Mammary epithelial cell (primary cell): ENCODE measurements around the gene KREMEN2.

Experiments used
- EZH2 ChIP-seq: IDR thresholded peaks from 2 replicates; pipeline ENCODE4 v1.6.1; 2012; ENCODE audit warnings: low read length, inconsistent platforms, borderline replicate concordance
- TF ChIP-seq, protein P1 (sequence below), 2 donors: IDR thresholded peaks in 1 of 2; conservative IDR thresholded peaks in 1 of 2; 2 replicates each; pipeline ENCODE4 v1.5.1; 2011 to 2012; ENCODE audit warnings: inconsistent platforms in 2 of 2, low read length in 2 of 2, mild to moderate bottlenecking in 2 of 2, control low read depth in 1 of 2, low read depth in 1 of 2; ENCODE audit not compliant: insufficient read depth in 1 of 2; ENCODE audit errors: extremely low read depth in 1 of 2

- TF ChIP-seq, protein P1, sequence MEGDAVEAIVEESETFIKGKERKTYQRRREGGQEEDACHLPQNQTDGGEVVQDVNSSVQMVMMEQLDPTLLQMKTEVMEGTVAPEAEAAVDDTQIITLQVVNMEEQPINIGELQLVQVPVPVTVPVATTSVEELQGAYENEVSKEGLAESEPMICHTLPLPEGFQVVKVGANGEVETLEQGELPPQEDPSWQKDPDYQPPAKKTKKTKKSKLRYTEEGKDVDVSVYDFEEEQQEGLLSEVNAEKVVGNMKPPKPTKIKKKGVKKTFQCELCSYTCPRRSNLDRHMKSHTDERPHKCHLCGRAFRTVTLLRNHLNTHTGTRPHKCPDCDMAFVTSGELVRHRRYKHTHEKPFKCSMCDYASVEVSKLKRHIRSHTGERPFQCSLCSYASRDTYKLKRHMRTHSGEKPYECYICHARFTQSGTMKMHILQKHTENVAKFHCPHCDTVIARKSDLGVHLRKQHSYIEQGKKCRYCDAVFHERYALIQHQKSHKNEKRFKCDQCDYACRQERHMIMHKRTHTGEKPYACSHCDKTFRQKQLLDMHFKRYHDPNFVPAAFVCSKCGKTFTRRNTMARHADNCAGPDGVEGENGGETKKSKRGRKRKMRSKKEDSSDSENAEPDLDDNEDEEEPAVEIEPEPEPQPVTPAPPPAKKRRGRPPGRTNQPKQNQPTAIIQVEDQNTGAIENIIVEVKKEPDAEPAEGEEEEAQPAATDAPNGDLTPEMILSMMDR (conservative IDR thresholded peaks at IDR 0.05 in 1 of 2, IDR thresholded peaks at IDR 0.05 in 1 of 2; ENCODE audit: extremely low read depth in 1 of 2, insufficient read depth in 1 of 2, low read depth in 1 of 2, low read length in 2 of 2), result no peak
- TF ChIP-seq EZH2, result no peak
Observed at GRCh38 chr16:3001316-3001715, 37.2 kb downstream of the KREMEN2 start.
